SK-MEL-5 (cell line): ENCODE measurements around the gene CABLES2. TPM values are rescaled to one million over a fixed set of nuclear protein-coding genes. Genes with fewer than 3 reads are reported as not detected.

Source experiments
- DNase-seq: peaks from one replicate; pipeline ENCODE4 v3.0.0-alpha.2; 2016; ENCODE audit warnings: low read depth, low spot score
- in situ Hi-C: cut with HindIII; loops from 2 replicates; pipeline ENCODE4 v1.10.0; 2016; ENCODE audit warnings: low sequenced_read_pairs, high pct_unique_total_duplicates, low pct_unique_long_range_greater_than_20kb
- total RNA-seq: library from RNA; depleted of rRNA; stranded (reverse); fragments of >200 nt; shearing (Covaris generic); gene quantifications from 2 replicates; pipeline ENCODE4 v1.2.3, GENCODE V29; 2014

The CABLES2 gene
- total RNA-seq, 1 experiment from 2014 or later, result 2.9 TPM

DNA sequence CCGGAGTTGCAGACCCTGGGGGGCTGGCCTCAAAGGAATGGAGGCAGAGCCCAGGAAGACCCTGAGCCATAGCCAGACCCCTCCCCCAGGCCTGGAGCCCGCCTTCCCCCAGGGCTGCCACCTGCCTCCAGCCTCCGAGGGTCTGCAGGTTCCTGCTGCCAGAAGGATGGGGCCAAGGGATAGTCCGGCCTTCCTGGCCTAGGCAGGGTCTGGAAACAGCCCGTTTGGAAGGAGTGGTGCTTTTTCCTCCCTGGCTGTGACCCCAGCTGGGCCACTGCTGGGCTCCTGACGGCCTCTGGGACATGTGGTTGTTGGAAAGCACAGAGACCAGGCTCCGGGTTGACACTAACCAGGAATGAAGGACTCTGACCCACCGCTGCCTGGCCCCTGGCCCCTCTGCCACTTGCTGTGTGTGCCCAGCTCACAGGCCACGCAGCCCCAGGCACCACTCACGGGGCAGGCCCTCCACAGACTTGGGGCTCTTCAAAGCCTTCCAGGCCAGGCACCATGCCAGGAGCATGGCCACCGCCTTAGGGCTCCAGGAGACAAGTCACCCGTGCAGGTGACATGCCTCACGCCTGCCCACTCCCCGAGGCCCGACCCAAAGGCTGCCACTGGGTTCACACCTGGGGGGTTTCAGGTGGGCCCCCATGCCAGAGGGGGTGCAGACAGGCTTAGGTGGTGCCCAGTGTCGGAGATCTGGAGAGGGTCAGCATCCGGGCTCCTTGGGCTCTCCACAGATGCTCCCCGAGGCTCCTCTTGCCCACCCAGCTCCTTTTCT lies 36.1 kb downstream of the CABLES2 start:
- DNase-seq, result no peak
- in situ Hi-C loops, result no loop called here

- in situ Hi-C loops, result no loop called here
- DNase-seq, result no peak
These were observed 36.8 kb downstream of the CABLES2 start for GRCh38 chr20:62370115-62370806.

DNA sequence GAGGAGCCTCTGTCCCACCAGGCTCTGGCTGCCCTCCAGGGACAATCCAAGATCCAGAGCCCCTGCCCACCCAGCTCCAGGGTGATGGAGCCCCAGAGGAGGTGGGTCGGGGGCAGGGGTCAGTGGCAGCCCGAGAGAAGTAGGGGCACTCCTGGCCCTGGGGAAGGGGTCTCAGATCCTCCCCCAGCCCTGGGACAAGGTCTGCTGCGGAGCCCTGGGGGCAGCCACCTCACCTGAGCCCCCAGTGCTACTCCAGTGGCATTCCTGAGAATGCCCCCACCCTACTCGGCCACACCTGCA lies 37.3 kb downstream of the CABLES2 start:
- in situ Hi-C loops, result no loop called here
- no peak for DNase-seq

GRCh38 chr20:62368976-62369814 lies 37.9 kb downstream of the CABLES2 start:
- peak; percentile 42 for DNase-seq

DNA sequence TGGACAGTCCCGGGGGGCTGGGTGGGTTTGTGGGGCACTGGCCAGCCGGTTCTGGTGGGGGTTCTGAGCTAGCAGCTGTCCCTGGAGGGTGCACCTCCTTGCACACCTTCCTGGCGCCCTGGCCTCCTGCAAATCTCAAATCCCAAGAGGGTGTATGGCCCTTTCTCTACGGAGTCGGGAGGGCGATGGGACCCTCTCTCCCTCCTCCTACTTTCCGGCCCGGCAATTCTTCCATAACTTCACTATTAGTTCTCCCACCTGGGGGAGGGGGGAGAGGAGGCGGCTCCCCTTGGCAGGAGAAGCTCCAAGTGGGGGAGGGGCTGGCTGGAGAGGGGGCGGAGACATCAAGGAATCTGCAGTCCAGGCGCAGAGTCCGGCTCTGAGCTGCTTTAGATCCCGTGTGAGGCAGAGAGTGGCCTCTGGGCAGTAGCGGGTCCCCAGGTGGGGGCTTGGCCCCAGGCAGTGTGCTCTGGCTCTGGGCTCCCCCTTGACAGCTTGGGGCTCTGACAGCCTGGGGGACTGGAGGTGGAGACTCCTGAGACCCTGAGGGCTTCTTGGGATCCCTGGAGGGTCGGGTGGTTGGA lies 38.6 kb downstream of the CABLES2 start:
- no peak for DNase-seq
- in situ Hi-C loops, result no loop called here

More at GRCh38 chr20:62368976-62369814, 37.9 kb downstream of the CABLES2 start:
- in situ Hi-C loops, result no loop called here

DNA sequence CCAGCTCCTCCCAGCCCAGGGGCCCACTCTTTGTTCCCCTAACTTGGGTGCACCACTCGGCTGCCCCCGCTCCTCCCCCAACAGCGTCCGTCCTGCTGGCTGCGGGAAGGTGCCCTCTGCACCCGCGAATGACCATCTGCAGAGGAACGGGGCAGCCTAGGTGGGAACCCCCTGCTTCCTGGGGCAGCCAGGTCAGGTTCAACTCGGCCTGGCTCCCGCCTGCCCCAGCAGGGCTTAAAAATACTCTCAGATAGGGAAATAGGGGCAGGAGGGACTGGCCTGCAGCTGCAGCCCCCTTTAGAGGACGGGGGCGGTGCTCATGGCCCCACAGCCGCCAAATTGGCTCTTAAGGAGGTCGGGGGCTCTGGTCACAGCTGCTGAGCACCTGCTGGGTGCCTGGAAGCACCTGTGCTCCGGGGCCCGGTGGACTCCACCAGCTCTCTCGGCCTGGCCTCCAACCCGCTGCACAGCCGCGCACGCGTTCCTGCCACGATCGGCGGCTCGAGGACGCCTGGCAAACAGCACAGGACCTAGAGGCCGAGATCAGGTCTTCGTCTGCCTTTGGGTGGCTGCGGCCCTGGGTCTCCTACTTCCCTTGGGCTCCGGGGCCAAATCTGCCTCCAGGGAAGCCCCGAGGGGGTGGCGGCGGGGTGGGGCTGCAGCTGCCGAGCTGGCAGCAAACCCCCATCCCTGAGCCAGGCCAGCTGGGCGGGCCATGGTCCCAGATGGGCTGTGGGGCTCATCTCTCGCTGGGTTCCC lies 39.3 kb downstream of the CABLES2 start:
- in situ Hi-C loops, result no loop called here
- DNase-seq, result no peak

DNA sequence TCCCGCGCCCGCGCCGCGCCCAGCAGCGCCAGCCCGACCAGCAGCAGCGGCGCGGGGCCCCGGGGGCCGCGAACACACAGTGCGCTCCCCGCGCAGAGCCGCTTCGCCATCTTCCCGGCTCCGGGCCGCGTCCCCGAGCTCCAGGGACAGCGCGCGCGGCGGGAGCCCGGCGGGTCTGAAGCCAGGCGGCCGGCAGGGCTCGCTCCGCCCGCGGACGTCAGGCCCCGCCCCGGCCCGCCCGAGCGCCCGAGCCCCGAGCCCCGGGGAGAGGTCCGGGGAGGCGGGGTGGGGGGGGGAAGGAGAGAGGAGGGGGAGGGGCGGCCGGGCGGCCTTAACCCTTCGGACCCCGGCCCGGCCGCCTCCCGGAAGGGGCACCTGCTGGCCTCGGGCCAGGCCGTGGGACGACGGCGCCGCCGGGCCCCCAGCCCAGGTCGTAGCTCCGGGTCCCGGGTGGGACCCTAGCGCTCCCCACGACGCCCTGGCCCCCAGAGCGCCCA lies 39.9 kb downstream of the CABLES2 start, which contains the start of gene LAMA5:
Gene LAMA5, minus strand, starts transcription at position 177 of the 497 bp plus-strand sequence. Its CDS starts 67 bp downstream, at position 110.
- in situ Hi-C loops, result no loop called here
- DNase-seq, result peak; percentile 56

DNA sequence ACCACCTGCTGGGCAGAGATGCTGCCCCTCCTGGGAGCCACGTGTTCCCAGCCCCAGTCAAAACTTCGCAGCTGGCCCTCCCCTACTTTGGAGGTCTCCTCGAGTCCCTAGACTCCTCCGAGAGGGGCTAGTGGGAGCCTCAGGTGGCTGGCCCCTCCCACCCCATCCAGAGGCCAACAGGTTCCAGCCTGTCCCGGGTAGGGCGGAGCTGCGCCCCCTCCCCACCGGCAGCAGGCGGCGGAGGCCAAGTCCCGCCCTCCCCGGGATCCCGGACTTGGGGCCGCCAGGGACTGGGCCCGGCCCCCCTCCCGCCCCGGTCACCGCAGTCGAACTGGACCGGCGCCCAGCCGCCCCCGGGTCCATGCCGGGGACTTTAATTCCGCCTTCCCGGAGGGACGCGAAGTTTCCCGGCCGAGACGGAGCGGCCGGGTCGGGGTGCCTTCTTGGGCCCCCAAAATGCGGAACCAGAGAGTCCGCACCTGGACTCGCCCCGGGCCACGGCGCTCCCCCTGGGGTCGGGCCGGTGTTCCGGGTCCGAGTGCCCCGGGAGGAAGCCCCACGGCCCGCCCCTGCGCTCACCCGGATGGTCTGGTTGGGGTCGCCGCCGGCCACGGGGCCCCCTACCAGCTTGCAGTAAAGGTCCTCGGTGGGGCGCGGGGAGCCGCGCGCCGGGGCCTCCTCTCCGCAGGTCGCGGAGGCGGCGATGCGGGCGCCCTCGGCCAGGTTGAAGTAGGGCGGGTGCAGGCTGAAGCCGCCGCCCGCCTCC lies 40.5 kb downstream of the CABLES2 start:
- in situ Hi-C loops, result no loop called here
- DNase-seq, result no peak

- in situ Hi-C loops, result no loop called here
- DNase-seq, result peak; percentile 38
These were observed 41.2 kb downstream of the CABLES2 start for GRCh38 chr20:62365814-62366369.

DNA sequence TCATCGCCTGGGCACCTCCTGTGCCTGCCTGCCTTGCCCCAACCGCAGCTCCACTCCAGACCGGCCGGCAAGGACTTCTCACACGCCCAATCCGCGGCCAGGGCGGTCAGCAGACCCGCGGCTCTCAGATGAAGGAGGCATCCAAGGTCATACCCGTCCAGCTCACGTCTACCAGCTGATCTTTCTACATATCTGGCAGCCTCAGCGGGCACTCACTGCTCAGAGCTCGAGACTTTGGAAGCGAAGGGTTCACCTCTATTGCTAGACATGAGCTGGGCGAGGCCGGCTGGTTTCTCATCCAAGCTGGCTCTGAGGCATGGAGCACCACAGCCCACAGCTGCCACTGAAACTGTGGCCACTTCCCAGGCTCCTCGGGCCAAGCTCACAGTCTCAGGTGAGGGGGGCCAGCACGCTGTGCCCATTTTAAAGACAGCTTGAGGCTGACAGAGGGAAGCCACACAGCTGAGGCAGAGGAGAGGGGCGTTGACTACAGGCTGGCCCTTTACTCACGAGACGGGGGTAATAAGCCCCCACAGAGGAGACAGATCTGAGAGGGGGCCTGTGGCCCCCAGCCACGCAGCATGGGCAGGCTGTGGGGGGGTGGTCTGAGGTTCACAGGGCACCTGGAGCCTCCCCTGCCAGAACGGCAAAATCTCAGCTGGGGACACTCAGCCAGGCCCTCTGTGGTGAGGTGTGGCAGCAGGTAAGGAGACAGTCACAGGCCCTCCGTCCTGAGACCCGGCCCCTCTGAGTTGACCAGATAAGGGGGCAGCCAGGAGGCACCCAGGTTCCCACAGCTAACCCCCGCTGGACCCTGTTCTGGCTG lies 42.0 kb downstream of the CABLES2 start:
- no peak for DNase-seq
- in situ Hi-C loops, result no loop called here

- no peak for DNase-seq
These were observed 42.9 kb downstream of the CABLES2 start for GRCh38 chr20:62363920-62364851.

DNA sequence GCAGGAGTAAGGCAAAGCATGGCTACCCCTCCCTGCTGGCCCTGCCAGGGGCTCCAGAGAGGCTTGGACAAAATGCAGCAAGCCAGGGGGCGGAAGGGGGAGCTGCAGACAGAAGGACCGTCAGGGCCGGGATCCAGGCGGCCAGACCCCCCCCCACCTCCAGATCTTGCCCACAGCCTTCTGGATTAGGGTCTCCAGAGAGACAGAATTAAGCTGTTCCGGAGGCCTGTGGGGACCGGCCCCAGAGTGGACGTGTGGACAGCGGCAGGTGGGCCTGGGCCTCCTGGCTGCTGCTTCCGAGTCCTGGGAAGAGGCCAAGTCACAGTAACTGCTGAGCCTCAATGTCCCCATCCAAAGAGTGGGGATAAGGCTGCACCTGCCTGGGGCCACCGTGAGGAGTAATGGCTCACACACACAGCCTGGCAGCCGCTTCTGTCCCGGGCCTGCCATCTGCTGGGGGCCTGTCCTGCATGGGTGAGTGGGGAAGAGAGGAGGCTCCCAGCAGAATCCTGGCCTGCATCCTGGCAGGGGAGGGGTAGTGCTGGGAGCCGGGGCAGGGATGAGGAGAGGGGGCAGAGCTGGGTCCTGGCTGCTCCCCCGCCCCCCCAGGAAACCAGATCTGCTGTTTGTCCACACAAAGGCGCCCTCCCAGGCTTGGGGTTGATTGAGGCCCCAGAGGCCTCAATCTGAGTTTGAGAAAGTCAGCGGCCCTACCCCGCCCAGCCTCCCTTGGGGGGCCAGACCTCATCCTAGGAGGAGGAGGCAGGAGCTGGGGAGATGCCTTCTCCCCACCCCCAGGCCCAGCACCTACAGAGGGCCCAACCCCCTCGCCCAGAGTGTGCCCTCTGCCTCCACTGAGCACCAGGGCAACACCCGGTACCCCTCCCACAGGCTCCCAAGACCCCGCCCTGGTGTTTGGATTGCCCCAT lies 43.8 kb downstream of the CABLES2 start:
- in situ Hi-C loops, result no loop called here

More at GRCh38 chr20:62363920-62364851, 42.9 kb downstream of the CABLES2 start:
- in situ Hi-C loops, result no loop called here

DNA sequence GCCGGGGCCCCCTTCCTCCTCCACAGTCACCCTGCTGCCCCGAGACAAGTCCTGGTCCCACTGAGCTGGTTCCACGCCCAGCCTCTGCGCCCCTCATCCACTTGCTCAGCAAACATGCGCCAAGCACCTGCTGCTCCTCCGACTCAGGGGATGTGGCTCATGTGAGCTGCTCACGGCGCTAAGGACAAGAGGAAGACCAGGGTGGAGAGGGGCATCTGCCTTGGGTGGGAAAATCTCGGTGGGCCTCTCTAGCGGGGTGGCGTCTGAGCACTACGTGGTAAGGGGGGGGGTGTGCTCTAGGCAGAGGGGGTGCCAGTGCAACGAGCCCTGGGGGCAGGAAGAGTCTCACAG lies 44.5 kb downstream of the CABLES2 start:
- in situ Hi-C loops, result no loop called here

More for the DNA sequence above, 43.8 kb downstream of the CABLES2 start:
- DNase-seq, result no peak

More for the DNA sequence above, 44.5 kb downstream of the CABLES2 start:
- no peak for DNase-seq
